WTC11 (cell line): ENCODE measurements around the gene CSF1.

Experiments used
- ATF1 ChIP-seq: sonication (generic); formaldehyde crosslinking; IDR thresholded peaks from 2 replicates; pipeline ENCODE4 v1.8.1; 2023; ENCODE audit warnings: mild to moderate bottlenecking, moderate library complexity, missing genetic modification reagents
- CTCF ChIP-seq: fragments of 200-600 bp; IDR thresholded peaks from 2 replicates; pipeline ENCODE4 v1.8.0; 2022; ENCODE audit warnings: antibody characterized with exemption
- GABPB1 ChIP-seq: sonication (generic); formaldehyde crosslinking; IDR thresholded peaks from 2 replicates; pipeline ENCODE4 v1.8.1; 2023; ENCODE audit warnings: mild to moderate bottlenecking, missing genetic modification reagents
- NR3C1 ChIP-seq: sonication (generic); formaldehyde crosslinking; conservative IDR thresholded peaks from 2 replicates; pipeline ENCODE4 v1.8.1; 2023; ENCODE audit warnings: low read depth, mild to moderate bottlenecking, missing genetic modification reagents
- SP1 ChIP-seq: sonication (generic); formaldehyde crosslinking; conservative IDR thresholded peaks from 2 replicates; pipeline ENCODE4 v1.8.1; 2022; ENCODE audit warnings: missing genetic modification reagents
- ZSCAN18 ChIP-seq: fragments of 250-450 bp; sonication (Bioruptor Pico); IDR thresholded peaks from 2 replicates; pipeline ENCODE4 v2.1.2; 2022; ENCODE audit warnings: mild to moderate bottlenecking, moderate library complexity
- TF ChIP-seq, protein P1 (sequence below): sonication (generic); formaldehyde crosslinking; IDR thresholded peaks from 2 replicates; pipeline ENCODE4 v1.8.1; 2022; ENCODE audit warnings: mild to moderate bottlenecking, moderate library complexity, missing genetic modification reagents
- TF ChIP-seq, protein P2 (sequence below): sonication (generic); formaldehyde crosslinking; IDR thresholded peaks from 2 replicates; pipeline ENCODE4 v1.8.1; 2022; ENCODE audit warnings: low read depth, mild to moderate bottlenecking, moderate library complexity, missing genetic modification reagents, borderline replicate concordance

- TF ChIP-seq CTCF (no peak), ATF1 (CRISPR knock-in tag) (no peak), SP1 (no peak), GABPB1 (CRISPR knock-in tag) (0 out of 2 replicates have a peak, but pooled peaks have one; percentile 37), NR3C1 (CRISPR knock-in tag) (no peak), ZSCAN18 (CRISPR knock-in tag) (no peak)
- TF ChIP-seq, protein P1, sequence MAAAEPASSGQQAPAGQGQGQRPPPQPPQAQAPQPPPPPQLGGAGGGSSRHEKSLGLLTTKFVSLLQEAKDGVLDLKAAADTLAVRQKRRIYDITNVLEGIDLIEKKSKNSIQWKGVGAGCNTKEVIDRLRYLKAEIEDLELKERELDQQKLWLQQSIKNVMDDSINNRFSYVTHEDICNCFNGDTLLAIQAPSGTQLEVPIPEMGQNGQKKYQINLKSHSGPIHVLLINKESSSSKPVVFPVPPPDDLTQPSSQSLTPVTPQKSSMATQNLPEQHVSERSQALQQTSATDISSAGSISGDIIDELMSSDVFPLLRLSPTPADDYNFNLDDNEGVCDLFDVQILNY = no peak
- TF ChIP-seq, protein P2, sequence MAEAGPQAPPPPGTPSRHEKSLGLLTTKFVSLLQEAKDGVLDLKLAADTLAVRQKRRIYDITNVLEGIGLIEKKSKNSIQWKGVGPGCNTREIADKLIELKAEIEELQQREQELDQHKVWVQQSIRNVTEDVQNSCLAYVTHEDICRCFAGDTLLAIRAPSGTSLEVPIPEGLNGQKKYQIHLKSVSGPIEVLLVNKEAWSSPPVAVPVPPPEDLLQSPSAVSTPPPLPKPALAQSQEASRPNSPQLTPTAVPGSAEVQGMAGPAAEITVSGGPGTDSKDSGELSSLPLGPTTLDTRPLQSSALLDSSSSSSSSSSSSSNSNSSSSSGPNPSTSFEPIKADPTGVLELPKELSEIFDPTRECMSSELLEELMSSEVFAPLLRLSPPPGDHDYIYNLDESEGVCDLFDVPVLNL (CRISPR knock-in tag) = no peak
Observed at GRCh38 chr1:109978761-109979488, 68.3 kb downstream of the CSF1 start.
